A673 (cell line): ENCODE results near the gene ITSN1.

ENCODE experiments used
- CTCF ChIP-seq: fragments of 300-800, 200-600 bp; sonication (generic); conservative IDR thresholded peaks from 2 replicates; pipeline ENCODE4 v1.5.1; 2017; ENCODE audit warnings: low read depth, mild to moderate bottlenecking, antibody characterized with exemption, low read length, moderate library complexity, mixed read lengths
- EZH2 ChIP-seq: fragments of 200-600 bp; sonication (generic); IDR thresholded peaks from 2 replicates; pipeline ENCODE4 v1.6.1; 2017; ENCODE audit warnings: borderline replicate concordance, low read depth, mild to moderate bottlenecking, mixed read lengths, antibody characterized with exemption, low read length; ENCODE audit not compliant: poor library complexity, severe bottlenecking

- no peak for TF ChIP-seq CTCF
- TF ChIP-seq EZH2 = no peak
Measured at GRCh38 chr21:33651965-33652680, 9.8 kb downstream of the ITSN1 start.
